IgD-negative memory B cell (primary cell): Measurements from ENCODE around the gene PSMD11. TPM values are rescaled to one million over a fixed set of nuclear protein-coding genes. Genes with fewer than 3 reads are reported as not detected.
"Not testable (repeated sequence)": the region's sequence is repeated elsewhere in the genome, so short reads cannot be mapped to it uniquely, and the experiment has no call there.

ENCODE experiments used
- H3K27ac Mint-ChIP-seq, 3 donors: one replicate each; pipeline ENCODE4 v1.8.0; 2020 to 2022; ENCODE audit warnings: mild to moderate bottlenecking in 3 of 3, mixed read lengths in 3 of 3, moderate library complexity in 1 of 3
- H3K27me3 Mint-ChIP-seq: one replicate; pipeline ENCODE4 v1.8.0; 2021; ENCODE audit warnings: mixed read lengths
- H3K36me3 Mint-ChIP-seq: one replicate; pipeline ENCODE4 v1.8.0; 2020; ENCODE audit warnings: mild to moderate bottlenecking, mixed read lengths
- H3K4me1 Mint-ChIP-seq, 3 donors: one replicate each; pipeline ENCODE4 v1.8.0; 2020 to 2022; ENCODE audit warnings: mixed read lengths in 3 of 3, mild to moderate bottlenecking in 1 of 3
- H3K4me3 Mint-ChIP-seq, 4 donors: one replicate each; pipeline ENCODE4 v1.8.0; 2020 to 2022; ENCODE audit warnings: mild to moderate bottlenecking in 4 of 4, mixed read lengths in 4 of 4, moderate library complexity in 3 of 4
- H3K9me3 Mint-ChIP-seq, 3 donors: one replicate each; pipeline ENCODE4 v1.8.0; 2020 to 2021; ENCODE audit warnings: mixed read lengths in 3 of 3, mild to moderate bottlenecking in 1 of 3
- polyA plus RNA-seq: library from polyadenylated mRNA; unstranded; fragments of 300-500 nt; fragmentation: Illumina TruSeq; gene quantifications from one replicate; pipeline ENCODE4 v1.2.3, GENCODE V29; 2021

PSMD11 gene
- polyA plus RNA-seq, 1 donor from 2014 or later = 126 TPM

GRCh38 chr17:32520104-32520701 lies 75.9 kb downstream of the PSMD11 start:
- Mint-ChIP-seq H3K27me3 (no peaks in the 10 kb centered on the region), H3K4me1 (peaks cover 56 to 70% (median 67%) of the 10 kb centered on the region in 3 donors), H3K36me3 (no peaks in the 10 kb centered on the region), H3K4me3 (peak overlapping the region; percentile 76 to 92 (median 82)), H3K27ac (peak overlapping the region; percentile 73 to 87 (median 80)), H3K9me3 (no peaks in the 10 kb centered on the region)

GRCh38 chr17:32520737-32521404 lies 76.6 kb downstream of the PSMD11 start:
- no peaks in the 10 kb centered on the region for H3K27me3 Mint-ChIP-seq
- peaks cover 51 to 65% (median 62%) of the 10 kb centered on the region in 3 donors for H3K4me1 Mint-ChIP-seq
- peak overlapping the region; percentile 73 to 87 (median 80) for H3K27ac Mint-ChIP-seq
- H3K9me3 Mint-ChIP-seq = no peaks in the 10 kb centered on the region
- peak overlapping the region in 3 of 4 donors; percentile 71 to 92 (median 76) for H3K4me3 Mint-ChIP-seq
- H3K36me3 Mint-ChIP-seq = no peaks in the 10 kb centered on the region

GRCh38 chr17:32523017-32523680 lies 78.8 kb downstream of the PSMD11 start:
- Mint-ChIP-seq H3K4me3 (peak overlapping the region; percentile 34 to 73 (median 68)), H3K9me3 (no peaks in the 10 kb centered on the region), H3K36me3 (no peaks in the 10 kb centered on the region), H3K27me3 (no peaks in the 10 kb centered on the region), H3K27ac (peak overlapping the region; percentile 64 to 100 (median 92)), H3K4me1 (peaks cover 39 to 53% (median 49%) of the 10 kb centered on the region in 3 donors)

GRCh38 chr17:32523827-32524552 lies 79.7 kb downstream of the PSMD11 start:
- Mint-ChIP-seq H3K4me1 (peaks cover 36 to 55% (median 48%) of the 10 kb centered on the region in 3 donors), H3K36me3 (no peaks in the 10 kb centered on the region), H3K4me3 (peak overlapping the region; percentile 34 to 73 (median 68)), H3K9me3 (no peaks in the 10 kb centered on the region), H3K27ac (peak overlapping the region; percentile 64 to 100 (median 92)), H3K27me3 (no peaks in the 10 kb centered on the region)

GRCh38 chr17:32524553-32524880 lies 80.2 kb downstream of the PSMD11 start:
- Mint-ChIP-seq H3K4me1 (peaks cover 34 to 56% (median 49%) of the 10 kb centered on the region in 3 donors), H3K27ac (peak overlapping the region; percentile 64 to 100 (median 92)), H3K4me3 (peak overlapping the region in 1 of 4 donors; percentile 34)
- not testable (repeated sequence) for H3K27me3 Mint-ChIP-seq, H3K9me3 Mint-ChIP-seq, H3K36me3 Mint-ChIP-seq

GRCh38 chr17:32525122-32525521 lies 80.8 kb downstream of the PSMD11 start:
- Mint-ChIP-seq H3K36me3 (no peaks in the 10 kb centered on the region), H3K27ac (peak overlapping the region in 2 of 3 donors; percentile 64 to 100), H3K9me3 (no peaks in the 10 kb centered on the region), H3K4me1 (peaks cover 28 to 50% (median 43%) of the 10 kb centered on the region in 3 donors), H3K27me3 (no peaks in the 10 kb centered on the region), H3K4me3 (peak overlapping the region in 2 of 4 donors; percentile 3 to 62)

GRCh38 chr17:32527146-32527545 lies 82.8 kb downstream of the PSMD11 start:
- H3K27ac Mint-ChIP-seq = no peak overlapping the region
- no peaks in the 10 kb centered on the region for H3K27me3 Mint-ChIP-seq
- H3K4me1 Mint-ChIP-seq = peaks cover 21 to 38% (median 30%) of the 10 kb centered on the region in 3 donors
- H3K9me3 Mint-ChIP-seq = no peaks in the 10 kb centered on the region
- no peaks in the 10 kb centered on the region for H3K36me3 Mint-ChIP-seq
- peak overlapping the region in 1 of 4 donors; percentile 30 for H3K4me3 Mint-ChIP-seq

GRCh38 chr17:32528825-32529224 lies 84.5 kb downstream of the PSMD11 start:
- H3K4me3 Mint-ChIP-seq = peak overlapping the region in 1 of 4 donors; percentile 30
- no peaks in the 10 kb centered on the region for H3K9me3 Mint-ChIP-seq
- H3K4me1 Mint-ChIP-seq = peaks cover 11 to 25% (median 18%) of the 10 kb centered on the region in 3 donors

GRCh38 chr17:32529604-32530003 lies 85.3 kb downstream of the PSMD11 start:
- Mint-ChIP-seq H3K9me3 (no peaks in the 10 kb centered on the region), H3K27ac (peak overlapping the region in 1 of 3 donors; percentile 20), H3K4me1 (peaks cover 6 to 20% (median 11%) of the 10 kb centered on the region in 3 donors), H3K4me3 (no peak overlapping the region), H3K36me3 (peaks cover 4% of the 10 kb centered on the region), H3K27me3 (no peaks in the 10 kb centered on the region)

More at GRCh38 chr17:32528825-32529224, 84.5 kb downstream of the PSMD11 start:
- Mint-ChIP-seq H3K27me3 (no peaks in the 10 kb centered on the region), H3K27ac (peak overlapping the region in 1 of 3 donors; percentile 20), H3K36me3 (peaks cover 4% of the 10 kb centered on the region)

Other genes with a start within 250 kb of the PSMD11 start
- not detected for gene RHBDL3, start 178.7 kb upstream of the PSMD11 start, polyA plus RNA-seq
- gene C17orf75, start 102.3 kb upstream of the PSMD11 start, polyA plus RNA-seq = 9.6 TPM
- 141 TPM for gene ZNF207, start 94.4 kb upstream of the PSMD11 start, polyA plus RNA-seq
- 3.8 TPM for gene CDK5R1, start 42.5 kb downstream of the PSMD11 start, polyA plus RNA-seq